ENCODE measurements around the gene ADCY2.

ADCY2 gene

DNA sequence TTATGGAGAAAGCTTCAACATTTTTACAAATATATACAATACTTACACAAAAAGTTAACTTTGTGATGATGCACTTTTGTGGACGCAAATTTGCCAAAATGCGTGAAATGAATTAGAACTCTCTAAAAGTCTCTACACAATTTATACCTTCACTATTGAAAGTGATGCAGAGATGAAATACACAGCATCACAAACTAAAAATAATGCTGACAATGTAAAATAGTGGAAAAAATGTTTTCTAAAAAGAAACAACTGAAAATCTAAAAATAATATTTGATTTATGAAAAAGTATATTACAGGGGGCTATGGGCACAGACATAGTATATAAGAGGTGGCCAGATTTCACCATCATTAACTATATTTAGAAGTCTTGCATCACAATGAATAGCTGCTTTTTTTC is 188.8 kb downstream of the ADCY2 start:
- TF ChIP-seq ZFP30 (CRISPR knock-in tag; IDR thresholded peaks at IDR 0.05) (no peak), ESRRG (CRISPR knock-in tag; IDR thresholded peaks at IDR 0.05) (no peak), ISL1 (CRISPR knock-in tag; IDR thresholded peaks at IDR 0.05) (no peak), ZNF8 (CRISPR knock-in tag; IDR thresholded peaks at IDR 0.05) (no peak), PPARA (CRISPR knock-in tag; IDR thresholded peaks at IDR 0.05; ENCODE audit: borderline replicate concordance) (no peak), ZNF70 (CRISPR knock-in tag; IDR thresholded peaks at IDR 0.05) (no peak), TOX (CRISPR knock-in tag; IDR thresholded peaks at IDR 0.05; ENCODE audit: borderline replicate concordance) (no peak), ZFP3 (CRISPR knock-in tag; IDR thresholded peaks at IDR 0.05) (no peak), GLIS3 (CRISPR knock-in tag; IDR thresholded peaks at IDR 0.05) (no peak), RARB (CRISPR knock-in tag; IDR thresholded peaks at IDR 0.05) (no peak), ZNF565 (CRISPR knock-in tag; conservative IDR thresholded peaks at IDR 0.05; ENCODE audit: low read depth) (no peak), TCF4 (CRISPR knock-in tag; IDR thresholded peaks at IDR 0.05; ENCODE audit: borderline replicate concordance) (no peak), SNAI2 (CRISPR knock-in tag; IDR thresholded peaks at IDR 0.05) (no peak), ZC3H10 (CRISPR knock-in tag; IDR thresholded peaks at IDR 0.05) (no peak), CSDC2 (CRISPR knock-in tag; IDR thresholded peaks at IDR 0.05) (no peak), OSR1 (CRISPR knock-in tag; IDR thresholded peaks at IDR 0.05) (no peak), ARNTL (CRISPR knock-in tag; IDR thresholded peaks at IDR 0.05; ENCODE audit: borderline replicate concordance, low read depth) (no peak), BACH2 (CRISPR knock-in tag; IDR thresholded peaks at IDR 0.05; ENCODE audit: borderline replicate concordance) (no peak)
- TF ChIP-seq, protein P1, sequence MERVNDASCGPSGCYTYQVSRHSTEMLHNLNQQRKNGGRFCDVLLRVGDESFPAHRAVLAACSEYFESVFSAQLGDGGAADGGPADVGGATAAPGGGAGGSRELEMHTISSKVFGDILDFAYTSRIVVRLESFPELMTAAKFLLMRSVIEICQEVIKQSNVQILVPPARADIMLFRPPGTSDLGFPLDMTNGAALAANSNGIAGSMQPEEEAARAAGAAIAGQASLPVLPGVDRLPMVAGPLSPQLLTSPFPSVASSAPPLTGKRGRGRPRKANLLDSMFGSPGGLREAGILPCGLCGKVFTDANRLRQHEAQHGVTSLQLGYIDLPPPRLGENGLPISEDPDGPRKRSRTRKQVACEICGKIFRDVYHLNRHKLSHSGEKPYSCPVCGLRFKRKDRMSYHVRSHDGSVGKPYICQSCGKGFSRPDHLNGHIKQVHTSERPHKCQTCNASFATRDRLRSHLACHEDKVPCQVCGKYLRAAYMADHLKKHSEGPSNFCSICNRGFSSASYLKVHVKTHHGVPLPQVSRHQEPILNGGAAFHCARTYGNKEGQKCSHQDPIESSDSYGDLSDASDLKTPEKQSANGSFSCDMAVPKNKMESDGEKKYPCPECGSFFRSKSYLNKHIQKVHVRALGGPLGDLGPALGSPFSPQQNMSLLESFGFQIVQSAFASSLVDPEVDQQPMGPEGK (CRISPR knock-in tag; IDR thresholded peaks at IDR 0.05; ENCODE audit: borderline replicate concordance) = no peak
- TF ChIP-seq, protein P2, sequence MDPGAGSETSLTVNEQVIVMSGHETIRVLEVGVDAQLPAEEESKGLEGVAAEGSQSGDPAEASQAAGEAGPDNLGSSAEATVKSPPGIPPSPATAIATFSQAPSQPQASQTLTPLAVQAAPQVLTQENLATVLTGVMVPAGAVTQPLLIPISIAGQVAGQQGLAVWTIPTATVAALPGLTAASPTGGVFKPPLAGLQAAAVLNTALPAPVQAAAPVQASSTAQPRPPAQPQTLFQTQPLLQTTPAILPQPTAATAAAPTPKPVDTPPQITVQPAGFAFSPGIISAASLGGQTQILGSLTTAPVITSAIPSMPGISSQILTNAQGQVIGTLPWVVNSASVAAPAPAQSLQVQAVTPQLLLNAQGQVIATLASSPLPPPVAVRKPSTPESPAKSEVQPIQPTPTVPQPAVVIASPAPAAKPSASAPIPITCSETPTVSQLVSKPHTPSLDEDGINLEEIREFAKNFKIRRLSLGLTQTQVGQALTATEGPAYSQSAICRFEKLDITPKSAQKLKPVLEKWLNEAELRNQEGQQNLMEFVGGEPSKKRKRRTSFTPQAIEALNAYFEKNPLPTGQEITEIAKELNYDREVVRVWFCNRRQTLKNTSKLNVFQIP (CRISPR knock-in tag; IDR thresholded peaks at IDR 0.05; ENCODE audit: borderline replicate concordance, low read depth) = no peak
- ATAC-seq = no peak

DNA sequence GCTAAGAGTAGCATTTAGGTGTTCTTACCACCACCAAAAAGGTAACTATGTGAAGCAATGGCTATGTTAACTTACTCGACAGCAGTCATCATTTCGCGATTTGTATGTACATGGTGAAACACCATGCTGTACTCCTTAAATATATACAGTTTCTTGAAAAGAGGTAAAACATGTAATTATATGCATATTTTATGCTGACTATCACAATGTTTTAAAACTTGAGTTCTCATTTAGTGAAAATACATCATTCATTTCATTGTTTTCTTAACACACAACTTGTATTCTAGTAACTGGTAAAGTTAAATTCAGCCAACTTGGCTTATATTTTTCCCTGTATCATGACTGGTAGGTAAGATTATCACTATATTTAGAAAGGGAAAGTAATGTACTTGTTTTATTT is 189.9 kb downstream of the ADCY2 start:
- ATAC-seq = no peak
- no peak for TF ChIP-seq RARB (CRISPR knock-in tag; IDR thresholded peaks at IDR 0.05)
- TF ChIP-seq ZFP30 (CRISPR knock-in tag; IDR thresholded peaks at IDR 0.05) = no peak
- no peak for TF ChIP-seq TCF4 (CRISPR knock-in tag; IDR thresholded peaks at IDR 0.05; ENCODE audit: borderline replicate concordance)
- no peak for TF ChIP-seq ZFP3 (CRISPR knock-in tag; IDR thresholded peaks at IDR 0.05)
- TF ChIP-seq ZNF565 (CRISPR knock-in tag; conservative IDR thresholded peaks at IDR 0.05; ENCODE audit: low read depth) = no peak
- no peak for TF ChIP-seq SNAI2 (CRISPR knock-in tag; IDR thresholded peaks at IDR 0.05)
- TF ChIP-seq ZNF70 (CRISPR knock-in tag; IDR thresholded peaks at IDR 0.05) = no peak
- no peak for TF ChIP-seq TOX (CRISPR knock-in tag; IDR thresholded peaks at IDR 0.05; ENCODE audit: borderline replicate concordance)
- TF ChIP-seq TSHZ2 (CRISPR knock-in tag; IDR thresholded peaks at IDR 0.05) = no peak
- TF ChIP-seq, protein P3, sequence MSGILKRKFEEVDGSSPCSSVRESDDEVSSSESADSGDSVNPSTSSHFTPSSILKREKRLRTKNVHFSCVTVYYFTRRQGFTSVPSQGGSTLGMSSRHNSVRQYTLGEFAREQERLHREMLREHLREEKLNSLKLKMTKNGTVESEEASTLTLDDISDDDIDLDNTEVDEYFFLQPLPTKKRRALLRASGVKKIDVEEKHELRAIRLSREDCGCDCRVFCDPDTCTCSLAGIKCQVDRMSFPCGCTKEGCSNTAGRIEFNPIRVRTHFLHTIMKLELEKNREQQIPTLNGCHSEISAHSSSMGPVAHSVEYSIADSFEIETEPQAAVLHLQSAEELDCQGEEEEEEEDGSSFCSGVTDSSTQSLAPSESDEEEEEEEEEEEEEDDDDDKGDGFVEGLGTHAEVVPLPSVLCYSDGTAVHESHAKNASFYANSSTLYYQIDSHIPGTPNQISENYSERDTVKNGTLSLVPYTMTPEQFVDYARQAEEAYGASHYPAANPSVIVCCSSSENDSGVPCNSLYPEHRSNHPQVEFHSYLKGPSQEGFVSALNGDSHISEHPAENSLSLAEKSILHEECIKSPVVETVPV (CRISPR knock-in tag; IDR thresholded peaks at IDR 0.05) = no peak
- TF ChIP-seq, protein P2 (CRISPR knock-in tag; IDR thresholded peaks at IDR 0.05; ENCODE audit: borderline replicate concordance, low read depth) = no peak

All from SK-N-SH treated with all-trans-retinoic acid at 6 μM for 48 hours (cell line).